K562 (cell line): ENCODE results near the gene SIRT7. TPM values are rescaled to one million over a fixed set of nuclear protein-coding genes. Genes with fewer than 3 reads are reported as not detected.

Experiments
- ASH1L ChIP-seq: fragments of 450-650 bp; IDR thresholded peaks from 2 replicates; pipeline ENCODE4 v1.6.1; 2018; ENCODE audit warnings: borderline replicate concordance, mild to moderate bottlenecking, low read depth; ENCODE audit not compliant: partially characterized antibody
- BRF1 ChIP-seq: IDR thresholded peaks from 3 replicates; pipeline ENCODE4 v1.6.1; 2011; ENCODE audit warnings: borderline replicate concordance, mild to moderate bottlenecking; ENCODE audit not compliant: insufficient read length; ENCODE audit errors: extremely low read depth
- ESRRA ChIP-seq: fragments of 450-650 bp; IDR thresholded peaks from 2 replicates; pipeline ENCODE4 v1.6.1; 2014; ENCODE audit warnings: low read depth, mild to moderate bottlenecking, moderate library complexity, borderline replicate concordance
- ETS1 ChIP-seq: conservative IDR thresholded peaks from 2 replicates; pipeline ENCODE4 v1.6.1; 2011; ENCODE audit warnings: low read depth, mild to moderate bottlenecking, low read length; ENCODE audit not compliant: control insufficient read depth
- ETV1 ChIP-seq: fragments of 450-650 bp; conservative IDR thresholded peaks from 2 replicates; pipeline ENCODE4 v1.6.1; 2016; ENCODE audit warnings: missing genetic modification characterization, control low read depth, low read depth, missing compliant biosample characterization
- KLF13 ChIP-seq: fragments of 450-650 bp; IDR thresholded peaks from 2 replicates; pipeline ENCODE4 v1.6.1; 2016; ENCODE audit warnings: missing genetic modification characterization, low read depth, mild to moderate bottlenecking, missing compliant biosample characterization, moderate library complexity, borderline replicate concordance
- MTA2 ChIP-seq: fragments of 450-650 bp; IDR thresholded peaks from 2 replicates; pipeline ENCODE4 v1.6.1; 2016; ENCODE audit warnings: low read depth
- PHF21A ChIP-seq: fragments of 450-650 bp; IDR thresholded peaks from 2 replicates; pipeline ENCODE4 v1.6.1; 2017; ENCODE audit warnings: low read depth, borderline replicate concordance
- PRPF4 ChIP-seq: fragments of 200-400 bp; formaldehyde crosslinking; IDR thresholded peaks from one replicate; pipeline ENCODE4 v1.6.1; 2017; ENCODE audit warnings: low read length, low read depth, mild to moderate bottlenecking; ENCODE audit not compliant: insufficient read depth, poor library complexity, severe bottlenecking
- RBFOX2 ChIP-seq: fragments of 200-400 bp; formaldehyde crosslinking; IDR thresholded peaks from 2 replicates; pipeline ENCODE4 v1.6.1; 2017; ENCODE audit warnings: low read depth, mild to moderate bottlenecking, low read length, moderate library complexity
- RBM25 ChIP-seq: fragments of 200-400 bp; formaldehyde crosslinking; IDR thresholded peaks from 2 replicates; pipeline ENCODE4 v1.6.1; 2018; ENCODE audit warnings: low read length, low read depth, moderate library complexity; ENCODE audit not compliant: severe bottlenecking
- SMAD4 ChIP-seq: fragments of 250-450 bp; sonication (Bioruptor Pico); conservative IDR thresholded peaks from 2 replicates; pipeline ENCODE4 v1.8.0; 2021; ENCODE audit warnings: inconsistent platforms, mild to moderate bottlenecking, moderate library complexity
- SNRNP70 ChIP-seq: fragments of 200-400 bp; formaldehyde crosslinking; optimal IDR thresholded peaks from 2 replicates; pipeline ENCODE3; 2017; ENCODE audit warnings: low read depth, low read length
- SPI1 ChIP-seq: IDR thresholded peaks from 2 replicates; pipeline ENCODE4 v1.6.1; 2011; ENCODE audit warnings: low read depth, low read length, control low read depth, borderline replicate concordance
- U2AF2 ChIP-seq: fragments of 200-400 bp; formaldehyde crosslinking; optimal IDR thresholded peaks from 2 replicates; pipeline ENCODE3; 2017; ENCODE audit warnings: low read depth, mild to moderate bottlenecking, low read length
- ZBTB7A ChIP-seq: IDR thresholded peaks from 2 replicates; pipeline ENCODE4 v1.6.1; 2011; ENCODE audit warnings: low read depth, mild to moderate bottlenecking, low read length, moderate library complexity, borderline replicate concordance; ENCODE audit not compliant: control insufficient read depth
- ZNF282 ChIP-seq: sonication (generic); formaldehyde crosslinking; IDR thresholded peaks from 2 replicates; pipeline ENCODE4 v1.8.1; 2023; ENCODE audit warnings: missing genetic modification reagents
- ZNF766 ChIP-seq: fragments of 200-800 bp; sonication (Bioruptor generic); conservative IDR thresholded peaks from 2 replicates; pipeline ENCODE4 v1.6.1; 2016; ENCODE audit warnings: missing genetic modification characterization, missing compliant biosample characterization
- polyA plus RNA-seq, 8 experiments: library from polyadenylated mRNA; depleted of rRNA in 4 of 8; stranded (reverse) in 5 of 8; unstranded in 3 of 8; fragments of >200 nt; fragmentation: Nextera tagmentation in 2 of 8; fragmentation: Illumina TruSeq in 1 of 8; extraction: Ambion mirVana in 2 of 8; extraction: Trizol in 1 of 8; gene quantifications; 2 replicates each; pipeline versions ENCODE4 v1.2.1 to v1.2.3, GENCODE V29; 2011 to 2014; ENCODE audit warnings: inconsistent platforms in 1 of 8, missing spikeins in 1 of 8
- total RNA-seq, 7 experiments: library from RNA; depleted of rRNA in 6 of 7; stranded (reverse); fragments of >200 nt in 6 of 7; fragmentation: Illumina TruSeq in 2 of 7; extraction: Trizol in 2 of 7; gene quantifications; 2 replicates each; pipeline versions ENCODE4 v1.2.1 to v1.2.3, GENCODE V29; 2011 to 2021; ENCODE audit warnings: low replicate concordance in 1 of 7
- TF ChIP-seq, protein P1 (sequence below): fragments of 450-650 bp; IDR thresholded peaks from 2 replicates; pipeline ENCODE4 v1.6.1; 2016; ENCODE audit warnings: low read depth, mild to moderate bottlenecking, moderate library complexity
- TF ChIP-seq, protein P2 (sequence below), 3 experiments: fragments of 200-800 bp in 1 of 3; fragments of 250-450 bp in 1 of 3; fragments of 450-650 bp in 1 of 3; sonication (Bioruptor Pico) in 1 of 3; sonication (Bioruptor generic) in 1 of 3; formaldehyde crosslinking in 1 of 3; IDR thresholded peaks; 2 replicates each; pipeline versions ENCODE4 v1.6.1 to v1.8.0; 2016 to 2022; ENCODE audit warnings: mild to moderate bottlenecking in 2 of 3, missing genetic modification characterization in 2 of 3, missing compliant biosample characterization in 1 of 3, moderate library complexity in 1 of 3

The SIRT7 gene
- total and polyA plus RNA-seq, 9 of the 15 experiments (the other 6 are each of a cell fraction or from before 2014, with no cell fraction given), result 1.6 to 54.8 (median 20.3) TPM

DNA sequence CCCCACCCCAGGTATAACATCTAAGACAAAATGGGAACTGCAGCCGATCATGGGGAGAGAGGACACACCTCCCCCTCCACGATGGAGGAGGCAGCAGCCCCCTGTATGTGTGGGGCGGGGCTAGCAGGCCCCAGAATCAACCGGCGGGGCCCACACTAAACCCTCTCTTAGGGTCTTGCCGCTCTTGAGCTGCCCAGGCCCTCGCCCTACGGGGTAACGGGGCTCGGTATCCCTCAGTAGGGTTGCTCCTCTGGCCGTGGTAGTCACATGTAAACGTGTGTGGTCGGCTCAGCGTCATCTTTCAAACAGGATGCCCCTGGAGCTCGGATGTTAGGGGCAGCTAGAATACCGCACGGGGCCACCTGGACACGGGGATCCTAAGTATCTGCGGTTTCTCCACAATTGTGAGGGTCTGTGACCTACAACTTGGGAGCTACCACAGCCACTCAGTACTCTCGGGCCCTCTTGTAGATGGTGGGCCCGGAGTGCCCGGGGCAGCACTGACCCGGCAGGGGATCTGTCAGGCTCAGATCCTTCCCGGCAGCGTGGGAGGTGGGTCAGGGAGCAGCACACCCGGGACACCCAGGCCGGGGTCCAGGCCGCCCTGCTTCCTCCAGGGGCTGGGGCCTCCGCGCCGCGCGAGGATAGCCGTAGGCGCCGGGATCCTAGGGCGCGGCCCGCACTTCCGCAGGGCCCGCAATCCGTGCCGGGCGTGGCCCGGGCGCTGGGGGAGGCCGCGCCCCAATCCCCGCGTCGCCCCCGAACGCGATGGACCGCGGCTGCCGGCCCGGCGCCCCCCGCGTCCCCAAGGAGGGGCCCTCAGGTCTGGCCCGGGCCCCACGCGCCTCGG is 47.6 kb downstream of the SIRT7 start (continued):
- TF ChIP-seq ZNF766 (CRISPR knock-in tag) (no peak), BRF1 (no peak), MTA2 (no peak), ZNF282 (CRISPR knock-in tag) (no peak), ASH1L (no peak), RBFOX2 (peak; percentile 25), SMAD4 (peak; percentile 25; the same call in 1 of the 2 replicates), KLF13 (tag) (no peak), ETS1 (peak; percentile 51; the same call in 1 of the 2 replicates), ESRRA (0 out of 2 replicates have a peak, but pooled peaks have one; percentile 12), ZBTB7A (peak; percentile 16; the same call in 1 of the 2 replicates), SNRNP70 (no peak), ETV1 (tag) (0 out of 2 replicates have a peak, but pooled peaks have one; percentile 22), RBM25 (no peak), SPI1 (peak; percentile 41; the same call in 1 of the 2 replicates), U2AF2 (no peak), PHF21A (no peak), PRPF4 (no peak)
- TF ChIP-seq, protein P1, sequence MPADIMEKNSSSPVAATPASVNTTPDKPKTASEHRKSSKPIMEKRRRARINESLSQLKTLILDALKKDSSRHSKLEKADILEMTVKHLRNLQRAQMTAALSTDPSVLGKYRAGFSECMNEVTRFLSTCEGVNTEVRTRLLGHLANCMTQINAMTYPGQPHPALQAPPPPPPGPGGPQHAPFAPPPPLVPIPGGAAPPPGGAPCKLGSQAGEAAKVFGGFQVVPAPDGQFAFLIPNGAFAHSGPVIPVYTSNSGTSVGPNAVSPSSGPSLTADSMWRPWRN, result no peak
- TF ChIP-seq, protein P2, sequence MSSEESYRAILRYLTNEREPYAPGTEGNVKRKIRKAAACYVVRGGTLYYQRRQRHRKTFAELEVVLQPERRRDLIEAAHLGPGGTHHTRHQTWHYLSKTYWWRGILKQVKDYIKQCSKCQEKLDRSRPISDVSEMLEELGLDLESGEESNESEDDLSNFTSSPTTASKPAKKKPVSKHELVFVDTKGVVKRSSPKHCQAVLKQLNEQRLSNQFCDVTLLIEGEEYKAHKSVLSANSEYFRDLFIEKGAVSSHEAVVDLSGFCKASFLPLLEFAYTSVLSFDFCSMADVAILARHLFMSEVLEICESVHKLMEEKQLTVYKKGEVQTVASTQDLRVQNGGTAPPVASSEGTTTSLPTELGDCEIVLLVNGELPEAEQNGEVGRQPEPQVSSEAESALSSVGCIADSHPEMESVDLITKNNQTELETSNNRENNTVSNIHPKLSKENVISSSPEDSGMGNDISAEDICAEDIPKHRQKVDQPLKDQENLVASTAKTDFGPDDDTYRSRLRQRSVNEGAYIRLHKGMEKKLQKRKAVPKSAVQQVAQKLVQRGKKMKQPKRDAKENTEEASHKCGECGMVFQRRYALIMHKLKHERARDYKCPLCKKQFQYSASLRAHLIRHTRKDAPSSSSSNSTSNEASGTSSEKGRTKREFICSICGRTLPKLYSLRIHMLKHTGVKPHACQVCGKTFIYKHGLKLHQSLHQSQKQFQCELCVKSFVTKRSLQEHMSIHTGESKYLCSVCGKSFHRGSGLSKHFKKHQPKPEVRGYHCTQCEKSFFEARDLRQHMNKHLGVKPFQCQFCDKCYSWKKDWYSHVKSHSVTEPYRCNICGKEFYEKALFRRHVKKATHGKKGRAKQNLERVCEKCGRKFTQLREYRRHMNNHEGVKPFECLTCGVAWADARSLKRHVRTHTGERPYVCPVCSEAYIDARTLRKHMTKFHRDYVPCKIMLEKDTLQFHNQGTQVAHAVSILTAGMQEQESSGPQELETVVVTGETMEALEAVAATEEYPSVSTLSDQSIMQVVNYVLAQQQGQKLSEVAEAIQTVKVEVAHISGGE (CRISPR knock-in tag; IDR thresholded peaks at IDR 0.05), result no peak
